Measurements from ENCODE around the gene CDRT15.

The CDRT15 gene

GRCh38 chr17:14200354-14200753 lies 36.3 kb downstream of the CDRT15 start:
- TF ChIP-seq GATA2 (IDR thresholded peaks at IDR 0.05; ENCODE audit: low read depth, low read length) (no peak), GATA3 (IDR thresholded peaks at IDR 0.05; ENCODE audit: low read depth, low read length) (no peak)

GRCh38 chr17:14199601-14200000 lies 37.1 kb downstream of the CDRT15 start:
- TF ChIP-seq GATA3 (IDR thresholded peaks at IDR 0.05; ENCODE audit: low read depth, low read length): no peak

- TF ChIP-seq GATA2 (IDR thresholded peaks at IDR 0.05; ENCODE audit: low read depth, low read length) (no peak), GATA3 (IDR thresholded peaks at IDR 0.05; ENCODE audit: low read depth, low read length) (no peak)
Measured at GRCh38 chr17:14198575-14198974, 38.1 kb downstream of the CDRT15 start.

GRCh38 chr17:14198013-14198412 lies 38.6 kb downstream of the CDRT15 start:
- TF ChIP-seq GATA3 (IDR thresholded peaks at IDR 0.05; ENCODE audit: low read depth, low read length) (no peak), GATA2 (IDR thresholded peaks at IDR 0.05; ENCODE audit: low read depth, low read length) (no peak)

- TF ChIP-seq GATA3 (IDR thresholded peaks at IDR 0.05; ENCODE audit: low read depth, low read length) (no peak), GATA2 (IDR thresholded peaks at IDR 0.05; ENCODE audit: low read depth, low read length) (no peak)
Measured at GRCh38 chr17:14197586-14197985, 39.1 kb downstream of the CDRT15 start.

- TF ChIP-seq GATA2 (IDR thresholded peaks at IDR 0.05; ENCODE audit: low read depth, low read length): no peak
- no peak for TF ChIP-seq GATA3 (IDR thresholded peaks at IDR 0.05; ENCODE audit: low read depth, low read length)
Measured at GRCh38 chr17:14197057-14197456, 39.6 kb downstream of the CDRT15 start.

GRCh38 chr17:14196377-14196997 lies 40.2 kb downstream of the CDRT15 start:
- TF ChIP-seq GATA3 (IDR thresholded peaks at IDR 0.05; ENCODE audit: low read depth, low read length) (no peak), GATA2 (IDR thresholded peaks at IDR 0.05; ENCODE audit: low read depth, low read length) (no peak)
